Lung microvascular endothelial cell (primary cell): ENCODE results near the gene PSMB10. TPM values are rescaled to one million over a fixed set of nuclear protein-coding genes. Genes with fewer than 3 reads are reported as not detected.

Experiments used
- DNase-seq, 2 donors: peaks; one replicate each; pipeline versions ENCODE4 v3.0.0 to v3.0.0-alpha.2; 2010; ENCODE audit warnings: low read depth in 2 of 2
- total RNA-seq: library from RNA; depleted of rRNA; stranded (reverse); fragments of >200 nt; gene quantifications from 2 replicates; pipeline ENCODE4 v1.2.1, GENCODE V29; 2014

Gene PSMB10
- total RNA-seq, 1 donor from 2014 or later, result 59.1 TPM

- peak in 1 of 2 donors; percentile 37 for DNase-seq
Measured at GRCh38 chr16:67963662-67964321, 27.1 kb upstream of the PSMB10 start.

GRCh38 chr16:67963292-67963661 is 26.6 kb upstream of the PSMB10 start:
- DNase-seq, result no peak

- no peak for DNase-seq
Measured at GRCh38 chr16:67962135-67962534, 25.5 kb upstream of the PSMB10 start.

GRCh38 chr16:67961551-67961957 is 24.9 kb upstream of the PSMB10 start:
- DNase-seq, result no peak

- DNase-seq, result peak in 1 of 2 donors; percentile 60
Measured at GRCh38 chr16:67959536-67960329, 23.1 kb upstream of the PSMB10 start.

GRCh38 chr16:67957622-67958021 is 21.0 kb upstream of the PSMB10 start:
- DNase-seq, result no peak

GRCh38 chr16:67954421-67955196 is 18.0 kb upstream of the PSMB10 start:
- DNase-seq, result no peak

- no peak for DNase-seq
Measured at GRCh38 chr16:67953641-67954375, 17.2 kb upstream of the PSMB10 start.

- DNase-seq, result no peak
Measured at GRCh38 chr16:67951485-67951884, 14.8 kb upstream of the PSMB10 start.

- no peak for DNase-seq
Measured at GRCh38 chr16:67950335-67950843, 13.7 kb upstream of the PSMB10 start.

- DNase-seq, result no peak
Measured at GRCh38 chr16:67949645-67950044, 13.0 kb upstream of the PSMB10 start.

GRCh38 chr16:67948015-67948414 is 11.4 kb upstream of the PSMB10 start:
- DNase-seq, result no peak

GRCh38 chr16:67946966-67947558 is 10.4 kb upstream of the PSMB10 start:
- no peak for DNase-seq

- no peak for DNase-seq
Measured at GRCh38 chr16:67946128-67946569, 9.5 kb upstream of the PSMB10 start.

- no peak for DNase-seq
Measured at GRCh38 chr16:67945392-67945933, 8.8 kb upstream of the PSMB10 start.

GRCh38 chr16:67944690-67945391 is 8.2 kb upstream of the PSMB10 start:
- DNase-seq, result no peak

- DNase-seq, result no peak
Measured at GRCh38 chr16:67943619-67944504, 7.2 kb upstream of the PSMB10 start, which contains the start of gene LCAT. Gene LCAT (minus strand): TSS chr16:67944120. CDS start chr16:67944101, 19 bp downstream.

- DNase-seq, result no peak
Measured at GRCh38 chr16:67943256-67943618, 6.6 kb upstream of the PSMB10 start.
